Measurements from ENCODE around the gene ACSL6.

ACSL6 gene

DNA sequence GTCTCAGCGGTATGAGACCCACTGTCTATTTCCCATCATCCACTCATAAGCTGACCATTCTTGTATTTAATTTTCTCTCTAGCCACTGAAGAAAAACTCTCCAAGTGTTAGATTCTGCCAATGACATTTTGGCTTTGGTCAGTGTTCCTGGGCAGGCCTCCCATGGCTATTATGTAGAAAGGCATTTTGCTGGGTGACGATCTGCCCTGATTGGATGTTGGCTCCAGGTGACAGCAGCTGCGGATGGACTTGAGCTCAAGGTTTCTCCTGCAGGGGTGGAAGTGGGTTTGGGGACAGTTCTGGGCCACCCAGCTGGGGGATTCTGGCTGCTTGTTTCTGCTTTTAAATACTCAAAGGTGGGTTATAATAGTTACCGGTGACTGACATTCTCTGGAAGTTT is 31.6 kb downstream of the ACSL6 start:
- no peak for DNase-seq (ENCODE audit: low spot score)

DNA sequence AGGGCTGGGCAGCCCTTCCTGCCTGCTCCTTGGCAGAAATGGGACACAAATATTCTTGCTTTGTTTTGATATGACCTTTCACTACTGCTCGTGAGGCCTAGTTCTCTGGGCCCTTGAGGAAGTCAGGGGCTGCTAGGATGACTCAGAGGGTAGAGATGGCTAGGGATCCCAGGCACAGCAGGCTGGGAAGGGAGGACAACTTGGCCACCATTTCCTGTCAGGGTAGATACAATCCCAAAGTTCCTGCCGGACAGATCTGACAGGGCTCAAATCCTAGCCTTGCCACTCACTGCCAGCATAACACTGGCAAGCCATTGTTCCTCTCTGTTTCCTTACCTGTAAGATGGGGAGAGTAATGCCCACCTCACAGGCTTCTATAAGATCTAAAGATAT is 34.2 kb downstream of the ACSL6 start:
- DNase-seq (ENCODE audit: low spot score), result no peak

DNA sequence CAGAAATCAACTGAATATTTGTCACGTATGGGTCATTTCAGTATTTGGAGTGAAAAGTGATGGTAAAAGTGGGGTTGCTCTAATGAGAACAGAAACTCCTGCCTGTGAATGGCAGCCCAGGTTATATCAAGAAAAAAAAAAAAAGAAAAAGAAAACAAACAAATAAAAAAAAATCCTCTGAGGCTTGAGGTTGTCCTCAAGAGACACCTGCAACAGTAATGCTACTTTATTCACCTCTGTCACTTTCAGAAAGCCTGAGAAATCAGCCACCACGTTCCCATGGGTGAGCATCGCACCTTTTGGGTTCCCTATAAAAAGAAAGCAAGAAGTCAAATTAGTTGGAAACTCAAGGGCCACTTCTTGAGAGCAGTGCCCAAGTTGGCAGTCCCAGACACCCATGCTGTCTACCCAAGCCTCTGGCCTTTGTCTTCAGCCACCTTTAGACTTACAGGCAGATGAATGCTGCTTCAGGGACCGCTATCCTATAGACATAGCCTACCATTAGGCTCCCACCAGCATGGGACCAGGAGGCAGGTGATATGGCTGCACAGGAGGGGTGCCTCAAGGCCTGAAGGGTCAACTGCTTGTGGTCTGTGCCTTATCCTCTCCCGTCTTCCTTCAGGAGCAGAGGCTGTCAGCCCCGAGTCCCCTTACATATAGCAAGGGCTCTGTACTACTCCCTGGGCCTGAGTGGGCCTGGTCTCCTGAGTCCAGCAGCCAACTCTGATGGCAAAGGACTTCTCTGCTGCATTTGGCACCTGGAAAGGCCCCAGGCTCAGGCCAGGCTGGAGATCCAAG is 34.8 kb downstream of the ACSL6 start:
- no peak for DNase-seq (ENCODE audit: low spot score)

DNA sequence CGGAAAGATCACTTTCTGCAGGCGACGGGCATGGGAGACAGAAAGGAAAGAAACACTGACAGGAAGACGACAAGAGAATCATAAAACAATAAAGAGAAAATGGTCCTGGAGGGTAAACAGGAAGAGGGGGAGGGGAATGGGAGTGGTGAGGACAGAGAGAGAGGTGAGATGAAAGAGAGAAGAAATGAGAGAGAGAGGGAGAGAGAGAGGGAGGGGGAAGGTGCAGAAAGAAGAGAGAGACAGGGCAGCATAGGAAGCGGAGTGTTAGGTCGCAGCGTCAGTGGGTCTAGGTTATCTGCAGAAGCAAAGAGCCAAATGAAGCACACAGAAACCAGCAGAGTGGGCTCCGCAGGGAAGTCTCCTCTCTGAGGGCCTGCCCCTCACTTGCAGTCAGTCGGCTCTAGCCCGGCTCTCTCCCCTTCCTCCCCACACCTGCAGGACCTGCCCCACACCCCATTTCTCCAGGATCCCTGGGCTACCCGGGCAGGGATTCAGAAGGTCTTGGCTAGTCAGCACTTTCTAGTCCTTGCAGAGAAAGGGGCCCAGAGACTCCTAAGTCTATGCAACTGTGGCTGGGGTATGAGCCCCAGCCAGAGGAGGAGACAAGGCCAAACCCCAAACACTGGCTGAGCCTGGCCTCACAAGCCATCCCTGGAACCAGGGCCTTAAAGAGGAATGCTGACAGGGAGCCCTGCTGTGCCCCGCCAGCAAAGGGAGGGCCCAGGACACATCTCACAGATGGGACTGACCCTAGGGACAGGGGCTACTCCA is 36.3 kb downstream of the ACSL6 start:
- no peak for DNase-seq (ENCODE audit: low spot score)

DNA sequence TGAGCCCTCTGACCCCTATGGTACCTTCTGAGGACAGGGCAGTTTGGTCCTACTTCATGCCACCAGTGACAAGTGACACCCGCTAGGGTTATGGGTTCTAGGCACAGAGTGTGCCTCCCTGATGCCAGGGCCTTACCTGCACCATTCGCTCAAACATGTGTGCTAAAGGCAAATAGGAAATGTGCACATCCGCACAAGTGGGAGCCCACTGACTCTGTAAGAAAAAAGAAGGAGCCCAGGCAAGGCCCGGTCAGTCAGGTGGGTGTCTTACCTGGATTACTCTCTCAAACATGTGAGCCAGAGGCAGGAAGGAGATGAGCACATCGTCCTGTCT is 36.9 kb downstream of the ACSL6 start:
- no peak for DNase-seq (ENCODE audit: low spot score)

DNA sequence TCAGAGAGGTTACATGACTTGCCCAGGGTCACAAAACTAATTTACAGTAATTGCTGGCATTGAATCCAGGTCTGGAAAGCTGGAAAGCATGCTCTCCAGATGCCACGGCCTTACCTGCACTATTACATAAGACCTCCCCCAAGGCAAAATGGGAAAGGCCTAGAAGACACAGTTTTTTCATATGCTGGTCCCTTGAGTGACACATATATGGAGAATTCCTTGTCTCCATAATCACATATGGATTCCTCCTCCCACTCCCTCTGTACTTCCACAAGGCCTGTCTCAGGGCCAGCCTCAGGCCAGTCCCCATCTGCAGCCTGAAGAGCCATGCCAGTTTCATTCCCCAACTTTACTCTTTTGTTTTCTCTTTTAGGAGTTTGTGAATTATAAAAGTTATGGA is 37.4 kb downstream of the ACSL6 start:
- DNase-seq (ENCODE audit: low spot score), result no peak

DNA sequence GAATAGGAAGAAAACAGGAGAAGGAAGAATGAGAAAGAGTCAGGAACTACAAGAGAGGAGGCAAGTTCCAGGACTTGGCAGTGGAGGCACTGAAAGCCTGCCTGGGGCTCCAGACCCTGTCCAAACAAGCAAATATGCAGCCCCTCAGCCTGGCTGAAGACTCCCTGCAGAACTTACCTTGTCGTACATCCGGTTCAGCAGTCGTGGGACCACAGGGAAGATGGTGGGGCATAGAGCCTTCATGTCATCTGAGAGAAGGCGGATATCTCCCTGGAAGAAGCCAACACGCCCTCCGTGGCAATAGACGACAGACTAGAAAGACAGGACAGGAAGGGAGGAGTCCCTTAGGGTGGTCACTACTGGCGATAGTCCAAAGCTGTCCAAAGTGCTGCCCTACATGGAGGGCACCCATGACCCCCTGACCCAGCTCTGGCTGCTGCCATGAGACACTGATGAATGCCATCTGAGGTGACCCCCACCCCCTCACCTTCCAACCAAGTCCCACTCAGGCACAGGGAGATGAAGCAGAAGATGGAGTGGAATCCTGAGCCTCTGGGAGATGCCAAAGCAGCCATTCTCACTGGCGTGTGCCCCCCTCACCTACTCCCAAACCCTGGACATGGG is 38.3 kb downstream of the ACSL6 start:
- DNase-seq (ENCODE audit: low spot score), result no peak

DNA sequence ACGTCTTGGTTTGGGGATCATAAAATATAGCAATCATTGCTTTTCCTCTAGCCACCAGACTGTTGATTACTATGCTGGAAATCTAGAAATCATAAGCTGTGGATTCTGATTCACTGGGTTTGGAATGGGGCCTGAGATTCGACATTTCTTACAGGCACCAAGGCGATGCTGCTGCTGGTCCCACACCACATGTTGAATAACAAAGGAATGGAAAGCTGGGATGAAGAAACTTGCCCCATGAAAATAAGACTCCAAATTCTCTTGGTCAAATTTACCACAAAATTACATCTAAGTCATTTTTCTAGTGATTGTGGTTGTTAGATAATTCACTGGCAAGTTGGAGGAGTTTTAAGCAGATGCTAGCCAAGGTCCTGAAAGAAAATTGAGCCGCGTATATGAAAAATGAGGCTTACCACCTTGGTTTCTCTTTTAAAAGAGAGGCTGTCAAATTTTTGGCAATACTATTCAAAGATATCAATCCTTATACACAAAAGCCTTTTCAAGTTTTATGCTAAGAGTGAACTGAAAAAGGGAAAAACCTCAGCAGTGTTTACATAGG is 43.0 kb downstream of the ACSL6 start:
- no peak for DNase-seq (ENCODE audit: low spot score)

DNA sequence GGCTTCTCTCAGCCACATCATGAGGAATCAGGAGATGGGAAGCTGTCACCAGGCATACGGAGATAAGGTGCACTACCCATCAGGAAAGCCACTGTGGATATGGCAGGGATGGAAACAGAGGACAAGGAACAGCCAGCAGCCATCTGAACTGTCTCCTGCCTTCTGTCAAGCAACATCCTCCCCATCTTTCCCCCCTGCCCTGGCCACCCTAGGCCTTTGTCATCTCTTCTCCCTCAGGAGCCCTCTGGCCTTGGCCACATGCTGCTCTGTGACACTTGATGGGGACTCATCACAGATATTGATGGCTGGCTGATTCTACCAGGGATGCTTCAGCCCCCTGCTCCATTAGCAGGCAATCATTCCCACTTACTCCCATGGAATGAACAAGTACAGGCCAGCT is 44.9 kb downstream of the ACSL6 start:
- DNase-seq (ENCODE audit: low spot score), result no peak

DNA sequence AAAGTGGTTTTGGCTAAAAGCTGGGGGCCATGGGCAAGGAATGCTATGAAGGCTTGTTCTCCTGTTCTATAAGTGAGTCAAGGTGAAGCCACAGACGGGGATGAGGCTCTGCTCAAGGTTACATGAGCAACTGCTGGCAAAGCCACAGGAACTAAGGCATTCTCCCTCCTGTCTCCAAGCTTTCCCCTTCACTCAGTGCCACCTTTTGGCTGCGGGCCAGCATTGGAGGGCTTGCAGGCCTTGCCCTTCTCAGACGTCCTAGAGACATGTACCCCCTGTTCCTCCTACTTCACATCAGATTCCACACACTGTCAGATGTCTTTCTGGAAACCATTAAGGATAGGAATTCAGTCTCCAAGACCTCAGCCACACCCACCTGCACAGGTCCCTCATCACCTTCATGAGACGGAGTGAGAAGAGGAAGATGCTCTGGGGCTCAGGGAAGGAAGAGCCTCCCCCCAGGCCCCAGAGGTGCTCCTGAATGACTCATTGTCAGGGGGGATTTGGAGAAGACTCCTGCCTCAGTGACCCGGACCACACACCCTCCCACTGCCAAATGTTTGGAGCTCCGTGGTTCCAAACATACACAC is 45.5 kb downstream of the ACSL6 start:
- DNase-seq (ENCODE audit: low spot score), result no peak

DNA sequence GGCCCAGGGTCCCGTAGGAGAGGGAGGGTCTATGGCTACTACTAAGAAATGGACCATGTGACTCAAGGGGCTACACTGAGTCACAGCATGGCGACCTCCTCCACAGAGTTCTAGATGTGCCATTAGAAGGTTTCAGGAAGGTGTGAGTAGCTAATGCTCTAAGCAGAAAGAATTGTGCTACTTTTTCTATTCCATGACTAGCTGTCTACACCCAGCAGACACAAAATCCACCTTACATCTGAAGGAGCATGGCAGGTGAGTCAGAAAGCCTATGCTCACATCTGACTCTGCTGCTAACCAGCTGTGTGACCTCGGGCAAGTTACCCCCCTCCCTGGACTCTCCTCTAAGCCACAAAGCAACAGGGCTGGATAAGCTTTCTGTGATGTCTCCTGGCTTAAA is 51.6 kb downstream of the ACSL6 start:
- no peak for DNase-seq (ENCODE audit: low spot score)

DNA sequence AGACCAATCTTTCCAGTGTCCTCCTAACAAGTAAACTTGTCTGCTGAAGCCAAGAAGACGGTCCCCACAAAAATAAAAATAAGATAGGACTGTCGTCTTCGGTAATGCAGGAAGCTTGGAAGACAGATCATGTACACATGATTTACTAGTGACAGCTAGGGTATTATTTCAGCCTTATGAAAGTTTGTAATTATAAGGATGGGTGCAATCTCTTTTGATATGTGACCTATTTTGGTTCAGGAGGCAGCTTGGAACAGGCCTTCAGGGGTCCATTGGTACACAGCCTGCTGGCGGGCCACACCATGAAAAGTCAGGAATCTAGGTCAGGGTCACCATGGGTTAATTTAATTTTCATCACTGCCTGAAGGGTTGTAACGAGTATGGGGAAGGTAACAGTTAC is 52.3 kb downstream of the ACSL6 start:
- DNase-seq (ENCODE audit: low spot score), result no peak

DNA sequence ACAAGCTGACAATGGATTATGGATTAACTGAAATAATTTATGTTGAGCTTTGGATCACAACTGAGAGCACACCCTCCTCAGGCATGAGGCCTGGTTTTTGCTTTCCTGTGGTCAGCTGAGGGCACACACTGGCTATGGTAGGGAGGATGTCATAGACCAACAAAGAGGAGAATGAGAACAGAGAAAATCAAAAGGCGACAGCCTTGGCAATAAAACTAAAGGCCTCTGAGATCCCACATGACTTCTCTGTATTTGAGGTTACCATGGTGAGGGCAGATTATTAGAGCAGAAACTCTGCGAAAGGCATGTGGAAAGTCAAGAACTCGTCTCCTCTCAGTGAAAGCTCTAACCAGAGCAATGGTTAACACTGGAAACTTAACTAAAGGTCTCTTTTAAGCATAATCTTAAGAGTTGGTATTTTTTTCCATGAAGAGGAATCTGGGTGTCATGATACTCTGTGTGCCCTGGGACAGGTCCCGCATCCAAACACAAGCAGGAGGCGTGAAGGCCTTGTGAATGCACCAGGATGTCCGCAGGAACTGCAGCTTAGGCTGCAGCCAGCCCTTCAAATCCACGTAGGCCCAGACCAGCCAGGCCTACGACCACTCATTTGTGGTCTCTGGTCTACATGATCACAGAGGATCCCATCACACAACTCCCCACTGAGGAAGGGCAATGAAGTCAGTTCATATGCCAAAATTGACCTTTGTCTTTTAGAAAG is 53.6 kb downstream of the ACSL6 start:
- DNase-seq (ENCODE audit: low spot score), result no peak

DNA sequence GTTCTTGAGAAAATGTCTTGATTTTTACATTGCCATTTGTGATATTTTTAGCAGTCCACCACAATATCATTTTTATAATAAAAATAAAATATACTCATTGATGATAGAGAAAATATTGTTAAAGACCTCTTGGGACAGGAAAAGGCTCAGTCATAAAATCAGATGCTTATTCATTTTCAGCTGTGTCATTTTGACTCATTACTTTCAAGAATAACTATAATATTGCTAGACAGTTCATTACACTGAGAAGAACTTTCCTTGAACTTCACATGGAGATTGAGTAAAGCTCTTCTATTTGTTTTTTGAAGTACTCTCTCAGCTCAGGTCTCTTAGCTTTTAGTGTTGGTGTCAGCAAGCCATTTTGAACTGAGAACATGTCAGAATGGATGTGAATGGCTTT is 57.5 kb downstream of the ACSL6 start:
- no peak for DNase-seq (ENCODE audit: low spot score)

DNA sequence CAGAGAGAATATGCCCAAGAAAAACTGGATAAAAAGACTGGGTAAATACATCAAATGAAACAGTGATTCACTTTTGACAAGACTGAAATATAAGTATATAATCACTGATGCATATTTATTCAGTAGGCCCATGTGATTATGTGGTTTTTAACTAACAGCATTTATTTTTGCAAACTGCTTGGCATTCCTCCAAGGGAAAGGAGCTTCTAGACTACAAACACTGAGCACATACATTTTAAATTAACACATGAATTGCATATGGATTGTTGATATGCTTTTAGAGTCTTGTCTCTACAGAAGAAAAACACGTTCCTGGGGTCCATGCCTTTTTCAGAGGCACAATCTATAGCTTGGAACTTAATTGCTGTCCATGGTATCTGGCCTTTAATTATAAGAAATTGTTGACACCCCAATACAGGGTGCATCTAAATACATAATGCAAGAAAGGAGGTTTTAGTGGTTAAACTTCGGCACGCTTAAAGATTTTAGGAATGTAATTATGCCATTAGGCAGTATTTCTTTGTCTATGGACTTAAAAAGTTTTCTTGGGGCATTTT is 59.1 kb downstream of the ACSL6 start:
- no peak for DNase-seq (ENCODE audit: low spot score)

DNA sequence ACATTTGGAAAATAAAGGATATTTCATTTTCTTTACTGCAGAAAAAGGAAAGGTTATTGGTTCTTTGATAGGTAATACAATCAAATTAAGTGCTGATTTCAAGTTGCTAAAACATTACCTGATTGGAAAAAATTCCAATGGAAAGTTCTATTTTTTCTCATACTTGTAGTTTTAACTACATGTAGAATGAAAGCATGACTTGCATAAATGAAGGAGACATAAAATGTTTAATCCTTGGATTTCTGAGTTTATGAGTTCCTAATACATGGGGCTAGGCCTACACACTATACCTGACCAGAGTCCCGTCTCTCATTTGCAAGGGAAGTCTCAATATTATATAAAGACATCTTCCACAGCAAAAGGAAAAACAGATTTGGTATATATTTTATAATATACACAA is 60.8 kb downstream of the ACSL6 start:
- no peak for DNase-seq (ENCODE audit: low spot score)

DNA sequence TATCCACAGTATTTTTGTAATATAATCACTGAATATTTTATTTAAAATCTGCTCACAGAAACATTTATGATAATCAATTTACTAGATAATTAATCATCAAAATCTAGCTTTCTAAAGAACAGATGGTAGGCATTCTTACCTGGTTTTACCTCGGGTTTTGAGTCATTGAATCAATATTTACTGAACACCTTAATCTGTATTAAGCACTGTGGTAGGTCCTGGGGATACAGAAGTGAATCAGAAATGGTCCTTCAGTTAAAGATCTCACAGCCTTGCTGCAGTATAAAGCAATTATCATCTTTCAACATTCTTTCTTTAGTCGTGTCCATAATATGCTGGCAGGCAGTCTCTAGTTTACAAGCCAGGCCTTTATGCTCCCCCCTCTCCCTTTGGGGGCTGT is 64.0 kb downstream of the ACSL6 start:
- no peak for DNase-seq (ENCODE audit: low spot score)

DNA sequence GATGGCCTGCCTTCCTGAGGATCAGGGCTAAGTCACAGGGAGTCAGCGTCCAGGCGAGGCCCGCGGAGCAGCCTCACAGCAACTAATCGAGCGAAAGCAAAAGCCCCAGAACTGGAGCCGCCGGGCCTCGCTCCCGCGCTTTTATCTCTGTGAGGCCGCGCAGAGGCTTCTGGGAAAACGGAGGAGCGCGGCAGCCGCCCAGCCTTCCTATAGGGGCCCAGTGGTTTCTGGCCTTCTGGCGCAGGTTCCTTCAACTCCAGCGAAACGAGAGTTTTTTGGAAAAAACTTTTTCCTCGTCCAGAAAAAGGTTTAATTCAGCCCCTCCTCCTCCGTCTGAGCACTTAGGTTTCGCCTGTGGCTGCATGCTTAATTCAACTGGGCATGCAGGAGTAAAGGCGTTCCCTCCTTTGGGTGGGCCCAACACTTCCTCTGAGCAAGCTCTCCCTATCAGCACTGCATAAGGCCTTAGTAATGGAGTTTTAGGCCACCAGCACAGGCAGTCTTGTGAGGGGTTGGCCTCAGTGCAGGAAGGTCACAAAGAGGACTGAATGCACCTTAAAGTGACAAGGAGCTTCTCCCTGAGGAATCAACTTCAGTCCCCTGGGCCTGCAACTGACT is 65.8 kb downstream of the ACSL6 start, which contains the start of gene MEIKIN:
MEIKIN (minus strand) TSS at position 113 of the 618 bp plus-strand sequence. CDS start 158 bp downstream, outside the sequence.
- no peak for DNase-seq (ENCODE audit: low spot score)

DNA sequence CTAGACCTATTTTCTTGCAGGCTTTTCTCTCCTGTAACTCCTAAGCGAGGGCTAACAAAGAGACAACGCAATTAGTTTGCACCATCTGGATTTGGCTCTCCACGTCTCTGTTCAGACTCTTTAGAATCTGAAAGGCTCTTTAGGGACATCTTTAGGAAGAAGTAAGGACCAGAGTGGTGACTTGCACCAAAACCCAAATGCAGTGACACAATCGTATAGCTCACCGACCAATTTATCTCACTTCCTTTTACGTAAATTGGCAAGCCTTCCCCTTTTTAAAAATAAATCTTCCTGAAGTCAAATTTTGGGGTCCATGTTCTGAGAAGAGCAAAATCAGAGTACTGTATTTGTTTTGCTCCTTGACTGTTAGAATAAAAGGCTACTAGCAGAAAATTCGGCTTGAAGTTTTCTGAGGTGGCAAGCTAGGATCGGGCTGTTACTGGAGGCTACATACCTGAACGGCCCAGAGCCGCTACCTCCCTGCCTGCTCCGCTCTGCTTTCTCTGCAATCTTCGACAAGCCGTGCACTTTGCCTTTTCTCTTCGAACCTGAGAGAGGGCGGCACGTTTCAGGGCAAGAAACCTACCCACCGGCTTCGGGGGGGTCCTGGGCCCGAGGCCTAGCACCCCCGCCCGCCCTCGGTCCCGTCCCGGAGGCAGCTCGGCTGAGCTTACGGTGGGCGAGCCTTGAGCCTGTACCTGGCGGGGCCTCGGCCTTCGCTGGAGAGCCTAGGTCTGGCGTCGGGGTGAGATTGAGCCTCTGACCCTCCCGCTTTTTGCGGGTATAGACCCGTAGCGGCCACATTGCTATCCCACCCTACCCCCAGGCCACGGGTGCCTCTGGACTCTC is 66.5 kb downstream of the ACSL6 start:
- DNase-seq (ENCODE audit: low spot score), result no peak

DNA sequence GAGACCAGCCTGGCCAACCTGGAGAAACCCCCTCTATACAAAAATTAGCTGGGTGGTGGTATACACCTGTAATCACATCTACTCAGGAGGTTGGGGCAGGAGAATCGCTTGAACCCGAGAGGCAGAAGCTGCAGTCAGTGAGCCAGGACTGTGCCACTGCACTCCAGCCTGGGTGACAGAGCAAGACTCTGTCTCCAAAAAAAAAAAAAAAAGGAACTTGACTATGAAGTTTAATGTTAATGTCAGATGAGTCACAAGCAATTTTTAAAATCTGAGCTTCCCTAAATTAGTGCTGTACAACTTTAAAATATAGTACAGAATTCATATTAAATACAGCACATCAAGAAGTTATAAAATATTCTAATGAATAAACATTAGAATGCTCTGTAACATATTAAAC is 67.5 kb downstream of the ACSL6 start:
- no peak for DNase-seq (ENCODE audit: low spot score)

Data from AG08396 (cell line).